ENCODE measurements around the gene PSD2.

DNA sequence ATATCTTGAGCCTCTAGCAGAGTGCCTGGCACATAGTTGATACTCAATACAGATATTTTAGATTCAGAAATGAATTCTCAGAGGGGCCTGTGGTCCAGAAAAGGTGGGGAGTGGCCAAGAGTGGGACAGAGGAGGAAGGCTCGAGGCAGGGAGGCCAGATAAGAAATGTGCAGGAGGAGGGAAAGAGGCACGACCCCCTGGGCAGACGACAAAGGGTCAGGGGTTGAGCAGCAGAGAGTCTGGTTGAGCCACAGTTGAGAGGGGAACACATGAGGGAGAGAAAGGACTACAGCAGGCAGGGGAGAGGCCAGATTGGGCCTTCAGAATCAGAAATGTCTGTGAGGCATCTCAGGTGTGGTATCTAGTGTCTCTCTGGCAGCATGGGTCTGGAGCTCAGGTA, 89.1 kb downstream of the PSD2 start:
- TF ChIP-seq EZH2 (IDR thresholded peaks at IDR 0.05; ENCODE audit: insufficient read depth, poor library complexity, severe bottlenecking) (no peak), EZH2phosphoT487 (IDR thresholded peaks at IDR 0.05; ENCODE audit: insufficient read depth, low read depth) (no peak)

Data from GM23248 (cell line).